Right renal pelvis (tissue), 4 donors: ENCODE data around the gene PHOSPHO2. TPM values are rescaled to one million over a fixed set of nuclear protein-coding genes. Genes with fewer than 3 reads are reported as not detected.

ENCODE experiments used
- DNase-seq, 4 donors: peaks; one replicate each; pipeline ENCODE4 v3.0.0-alpha.2; 2013; ENCODE audit warnings: low read depth in 4 of 4, low spot score in 3 of 4, missing footprints in 1 of 4
- polyA plus RNA-seq, 4 donors: library from polyadenylated mRNA; unstranded; fragments of 120-200 nt; gene quantifications; one replicate each; pipeline ENCODE4 v1.2.1, GENCODE V29; 2013; ENCODE audit not compliant: insufficient read length in 4 of 4

The PHOSPHO2 gene
- polyA plus RNA-seq, 4 donors, result 12.5 to 15.5 (median 14.8) TPM

DNA sequence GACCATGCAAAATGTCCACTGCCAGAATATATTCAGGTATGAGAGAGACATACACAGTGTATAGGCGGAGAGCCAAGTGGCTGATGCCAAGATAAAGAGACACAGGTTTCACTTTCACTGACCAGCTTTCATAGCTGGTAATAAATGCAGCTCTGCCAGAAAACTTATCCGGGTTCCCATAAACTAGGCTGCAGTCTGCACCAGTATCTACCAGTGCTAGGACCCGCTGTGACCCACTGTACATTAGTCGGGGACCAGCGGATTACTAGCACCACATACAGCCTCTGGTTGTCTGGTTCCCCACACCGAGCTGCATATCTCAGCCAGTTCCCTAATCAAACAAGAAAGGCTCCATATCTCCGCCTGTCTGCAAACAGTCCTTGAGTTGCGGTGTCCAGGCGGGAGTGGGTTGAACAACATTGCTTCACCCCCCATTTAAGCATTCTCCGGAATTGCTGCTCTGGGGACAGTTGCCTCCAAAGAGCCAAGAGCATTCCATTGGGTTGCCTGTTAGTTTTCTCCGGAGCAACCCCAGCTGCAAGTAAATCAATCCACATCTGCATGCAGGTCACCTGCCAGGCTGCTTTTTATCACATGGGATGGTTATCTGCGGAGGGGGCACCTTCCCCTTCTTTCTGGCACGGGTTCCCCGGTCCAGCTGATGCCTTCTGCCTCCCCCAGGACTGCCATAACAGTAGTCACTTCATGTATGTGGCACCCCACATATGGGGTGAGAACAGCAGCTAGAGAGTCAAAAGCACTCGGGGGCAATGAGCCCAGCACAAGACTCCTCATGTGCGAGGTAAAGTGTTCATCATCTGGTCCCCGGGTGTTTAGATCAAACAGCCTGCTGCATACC is 21.3 kb downstream of the PHOSPHO2 start:
- DNase-seq, result no peak

DNA sequence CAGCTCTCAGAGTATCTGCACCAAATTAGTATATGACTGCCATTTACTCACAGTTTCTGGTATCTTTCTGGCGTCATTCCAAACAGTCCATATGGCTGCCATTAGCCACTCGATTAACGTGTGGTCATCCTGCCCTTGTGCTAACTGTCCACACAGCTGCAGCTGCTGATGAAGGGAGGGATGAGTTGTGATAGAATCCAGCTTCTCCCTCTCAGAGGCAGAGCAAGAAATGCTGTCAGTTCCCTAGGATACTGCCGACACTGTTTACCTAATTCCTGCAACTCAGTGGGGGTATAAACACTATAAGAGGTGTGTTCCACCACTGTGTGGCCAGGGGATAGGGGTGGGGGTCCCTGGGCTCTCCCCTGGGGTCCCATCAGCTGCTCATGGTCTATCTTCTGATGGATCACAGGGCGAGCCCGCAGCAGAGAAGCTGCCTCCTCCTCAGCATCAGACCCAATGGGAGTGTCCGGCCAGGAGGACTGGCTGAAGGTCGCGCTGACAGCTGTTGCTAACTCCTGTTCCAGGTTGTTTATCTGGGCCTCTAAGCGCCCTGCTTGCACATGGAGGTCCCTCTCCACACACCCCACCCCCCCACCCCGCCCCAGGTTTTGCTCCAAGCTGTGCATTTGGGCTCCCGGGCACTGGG is 22.1 kb downstream of the PHOSPHO2 start:
- DNase-seq, result no peak

DNA sequence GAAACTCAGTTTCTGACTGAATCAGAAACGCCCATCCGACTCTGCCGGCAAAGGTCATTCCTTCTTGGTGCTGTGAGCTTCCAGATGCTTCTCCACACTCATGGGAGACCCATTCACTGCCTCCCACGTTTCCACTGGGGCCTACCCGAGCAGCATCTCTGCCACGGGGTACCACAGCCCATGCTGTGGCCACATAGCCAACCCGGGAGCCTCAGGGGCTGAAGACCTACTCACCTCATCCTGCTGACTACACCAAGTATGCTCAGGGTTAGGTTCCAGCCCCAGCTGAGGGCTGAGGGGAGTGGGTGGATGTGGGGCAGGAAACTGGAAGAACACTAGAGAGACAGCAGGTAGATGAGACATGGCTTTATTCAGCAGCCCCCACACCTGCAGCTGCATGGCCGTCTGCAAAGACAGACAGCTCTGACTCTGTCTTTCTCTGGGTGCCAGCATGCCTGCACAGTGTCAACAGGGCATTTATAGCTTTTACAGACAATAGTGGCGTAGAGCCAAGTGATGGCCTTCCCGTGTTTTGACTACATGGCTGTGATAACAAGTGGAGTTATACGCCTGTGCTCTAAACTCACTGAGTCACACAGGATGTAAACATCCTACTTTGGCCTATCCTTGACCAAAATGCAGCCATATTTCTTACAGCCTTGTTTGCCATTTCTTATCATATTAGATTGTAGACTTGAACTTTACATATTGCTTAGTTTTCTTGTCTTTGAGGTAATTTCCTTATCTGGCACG is 22.8 kb downstream of the PHOSPHO2 start:
- DNase-seq, result no peak

DNA sequence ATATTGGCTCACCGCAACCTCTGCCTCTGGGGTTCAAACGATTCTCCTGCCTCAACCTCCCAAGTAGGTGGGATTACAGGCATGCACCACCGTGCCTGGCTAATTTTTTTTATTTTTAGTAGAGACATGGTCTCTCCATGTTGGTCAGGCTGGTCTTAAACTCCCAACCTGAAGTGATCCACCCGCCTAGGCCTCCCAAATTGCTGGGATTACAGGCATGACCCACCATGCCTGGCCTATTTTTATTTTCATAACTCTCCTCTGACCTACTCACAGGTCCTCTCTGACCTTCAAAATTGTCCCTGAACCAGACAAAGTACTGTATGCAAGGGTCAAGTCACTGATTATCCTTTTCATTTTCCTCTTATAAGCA is 23.4 kb downstream of the PHOSPHO2 start:
- no peak for DNase-seq

DNA sequence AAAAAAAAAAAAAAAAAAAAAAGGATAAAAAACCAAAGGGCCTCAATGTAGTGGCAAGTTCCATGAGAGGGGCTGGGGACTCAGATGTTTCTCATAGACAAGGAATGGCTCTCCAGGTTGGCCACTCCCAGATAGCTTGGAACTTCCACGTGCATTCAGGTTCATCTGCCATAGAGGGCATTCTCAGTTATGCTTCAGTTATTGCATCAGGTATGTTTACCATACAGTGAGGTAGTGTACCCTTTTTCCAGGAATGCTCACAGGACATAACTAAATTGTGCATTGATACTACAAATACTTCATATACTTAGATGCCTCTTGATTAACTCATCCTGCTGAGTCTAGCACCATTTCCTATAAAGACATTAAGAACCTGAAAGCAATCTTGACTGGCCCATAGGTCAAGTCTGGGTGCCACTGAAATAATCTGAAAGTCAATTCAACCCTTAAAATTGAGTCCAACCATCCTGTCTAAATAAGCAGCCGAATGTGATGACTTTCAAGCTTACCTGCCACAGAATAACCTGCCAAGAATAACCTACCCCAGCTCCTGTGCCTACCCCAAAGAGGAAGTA is 24.7 kb downstream of the PHOSPHO2 start:
- no peak for DNase-seq

DNA sequence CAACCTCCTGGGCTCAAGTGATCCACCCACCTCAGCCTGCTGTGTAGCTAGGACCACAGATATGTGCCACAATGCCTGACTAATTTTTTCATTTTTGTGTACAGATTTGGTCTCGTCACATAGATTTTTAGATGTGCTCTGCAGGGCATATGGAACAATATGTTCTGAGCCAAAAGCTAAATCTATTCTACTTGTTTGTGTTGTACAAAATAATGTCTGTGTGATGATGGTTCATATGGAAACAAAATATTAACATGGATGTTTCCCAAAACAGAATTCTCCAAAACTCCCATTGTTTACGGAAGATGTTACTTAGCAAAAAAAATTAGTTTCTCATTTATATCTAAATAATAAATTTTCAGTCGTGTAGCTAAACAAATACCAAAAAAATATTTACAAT is 26.7 kb downstream of the PHOSPHO2 start:
- DNase-seq, result no peak

DNA sequence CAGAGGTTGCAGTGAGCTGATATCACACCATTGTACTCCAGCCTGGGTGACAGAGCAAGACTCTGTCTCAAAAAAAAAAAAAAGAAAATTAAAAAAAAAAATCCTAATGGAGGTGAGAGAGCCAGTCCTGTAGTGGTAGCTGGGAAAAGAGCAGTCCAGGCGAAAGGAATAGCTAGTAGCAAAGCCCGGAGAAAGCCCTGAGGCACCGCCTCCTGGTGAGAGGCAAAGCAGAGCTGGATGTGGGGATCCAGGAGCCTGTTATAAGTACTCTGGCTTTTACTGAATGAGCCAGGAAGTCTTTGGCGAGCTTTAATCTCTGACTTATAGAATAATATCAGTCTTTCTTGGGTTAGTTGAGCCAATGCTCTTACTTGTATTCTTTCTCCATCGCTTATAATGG is 32.8 kb downstream of the PHOSPHO2 start:
- DNase-seq, result no peak

DNA sequence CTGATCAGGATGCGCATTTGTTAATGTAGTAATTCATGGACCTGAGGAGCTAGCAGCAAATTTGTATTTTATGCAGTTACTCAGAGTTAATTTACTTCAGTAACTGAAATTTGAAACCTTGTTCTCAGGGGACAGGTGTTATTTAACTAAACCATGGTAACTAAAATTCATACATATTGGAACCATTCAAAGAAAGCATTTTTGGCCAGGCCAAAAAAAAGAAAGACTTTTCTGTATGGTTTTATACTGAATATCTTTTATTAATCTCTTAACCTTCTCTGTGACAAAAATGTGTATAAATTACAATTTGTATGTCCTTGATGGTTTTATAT is 35.0 kb downstream of the PHOSPHO2 start:
- no peak for DNase-seq

DNA sequence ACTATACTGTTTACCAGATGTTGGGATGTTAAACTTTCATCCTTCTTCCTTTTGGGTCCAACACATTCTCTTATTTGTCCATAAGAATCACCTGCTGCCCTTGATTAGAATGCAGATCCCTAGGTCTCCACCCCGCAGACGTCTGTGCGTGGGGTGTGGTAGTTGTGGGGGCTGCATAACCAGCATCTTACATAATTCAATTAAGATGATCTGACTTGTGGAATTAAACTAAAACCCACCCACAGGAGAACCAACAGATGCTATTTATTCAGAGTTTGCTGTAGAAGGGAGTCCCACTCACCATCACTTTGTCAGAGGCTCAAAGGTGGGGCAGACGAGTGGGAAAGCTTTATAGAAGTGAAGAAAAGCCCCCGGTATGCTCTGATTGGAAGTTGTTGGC is 37.8 kb downstream of the PHOSPHO2 start:
- DNase-seq, result no peak

DNA sequence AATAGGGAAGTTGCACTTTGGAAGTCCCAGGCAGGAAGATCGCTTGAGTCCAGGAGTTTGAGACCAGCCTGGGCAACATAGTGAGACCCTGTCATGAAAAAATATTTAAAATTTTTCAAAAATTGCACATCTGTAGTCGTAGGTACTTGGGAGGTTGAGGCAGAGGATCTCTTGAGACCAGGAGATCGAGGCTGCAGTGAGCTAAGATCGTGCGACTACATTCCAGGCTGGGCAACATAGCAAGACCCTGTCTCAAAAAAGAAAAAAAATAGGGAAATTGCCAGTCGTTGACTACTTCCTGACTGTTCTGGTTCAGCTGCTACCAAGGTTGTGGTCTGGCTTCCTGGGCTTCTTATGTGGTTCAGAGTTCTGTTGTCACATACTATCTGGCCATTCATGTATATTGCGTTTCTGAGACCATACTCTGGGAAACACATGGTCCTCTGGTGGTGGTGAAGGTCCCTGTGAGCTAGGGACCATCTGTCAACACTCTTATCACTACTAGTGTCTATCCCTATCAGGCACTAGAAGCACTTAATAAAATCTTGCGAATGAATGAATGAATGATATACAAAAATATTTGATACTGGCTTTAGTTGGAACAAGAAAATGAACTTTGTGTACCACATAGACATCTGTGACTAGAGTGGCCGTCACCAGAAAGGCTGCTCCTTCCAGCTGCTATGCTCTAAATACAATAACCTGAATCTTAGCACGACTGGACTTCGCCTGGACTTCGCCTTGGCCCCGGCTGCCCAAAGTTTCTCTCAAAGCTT is 38.5 kb downstream of the PHOSPHO2 start:
- DNase-seq, result no peak

DNA sequence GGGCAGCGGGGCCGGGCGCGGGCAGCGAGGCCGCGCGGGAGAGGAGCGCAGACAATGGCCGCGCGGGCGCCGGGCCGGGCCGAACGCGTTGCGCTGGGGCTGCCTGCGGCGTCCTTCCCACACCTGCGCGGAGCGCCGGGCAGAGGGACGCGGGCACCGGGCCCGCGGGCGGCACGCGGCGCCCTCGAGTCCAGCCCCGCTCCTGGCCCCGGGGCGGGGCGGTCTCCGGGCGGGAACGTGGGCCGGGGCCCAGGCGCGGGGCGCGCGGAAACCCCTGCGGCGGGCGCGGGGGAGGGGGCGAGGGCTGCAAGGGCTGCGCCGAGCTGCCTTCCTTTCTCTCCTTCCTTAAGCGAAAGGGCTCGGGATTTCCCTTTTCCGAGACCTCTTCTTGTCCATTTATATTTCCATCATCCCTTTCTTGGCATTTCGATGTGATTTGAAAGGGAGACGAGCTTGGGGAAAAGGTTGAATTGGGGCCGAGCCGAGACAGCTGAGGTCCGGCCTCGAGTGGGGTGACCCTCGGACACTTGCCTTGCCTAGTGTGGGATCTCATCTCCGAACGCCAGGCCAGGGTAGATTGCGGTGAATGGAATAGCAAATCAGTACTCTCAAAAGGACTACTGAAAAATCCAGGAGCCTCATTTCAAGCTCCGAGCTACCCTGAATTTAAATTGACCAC is 40.0 kb downstream of the PHOSPHO2 start:
- DNase-seq, result no peak

DNA sequence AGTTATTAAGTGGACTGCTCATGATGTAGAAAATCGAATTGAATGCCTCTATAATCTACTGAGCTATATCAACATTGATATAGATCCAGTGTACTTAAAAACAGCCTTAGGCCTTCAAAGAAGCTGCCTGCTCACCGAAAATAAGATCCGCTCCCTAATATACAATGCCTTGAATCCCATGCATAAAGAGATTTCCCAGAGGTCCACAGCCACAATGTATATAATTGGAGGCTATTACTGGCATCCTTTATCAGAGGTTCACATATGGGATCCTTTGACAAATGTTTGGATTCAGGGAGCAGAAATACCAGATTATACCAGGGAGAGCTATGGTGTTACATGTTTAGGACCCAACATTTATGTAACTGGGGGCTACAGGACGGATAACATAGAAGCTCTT is 41.4 kb downstream of the PHOSPHO2 start:
- DNase-seq, result no peak

DNA sequence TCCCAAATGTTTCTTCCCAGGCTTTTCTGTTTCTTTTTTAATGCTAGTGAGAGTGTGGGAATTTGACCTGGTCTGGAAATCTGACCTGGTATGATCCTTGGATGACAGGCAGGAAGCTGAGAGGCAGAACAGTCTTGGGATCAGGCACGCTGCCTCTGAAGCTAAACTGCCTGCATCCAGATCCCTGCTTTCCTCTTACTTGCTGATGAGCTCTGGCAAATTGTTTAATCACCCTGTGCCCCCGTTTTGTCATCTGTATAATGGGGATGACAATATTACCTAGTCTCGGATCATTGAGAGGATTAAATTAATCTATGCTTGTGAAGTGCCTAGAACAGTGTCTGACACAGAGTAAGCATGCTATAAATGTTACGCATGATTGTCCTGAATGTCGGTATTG is 42.6 kb downstream of the PHOSPHO2 start:
- DNase-seq, result no peak

DNA sequence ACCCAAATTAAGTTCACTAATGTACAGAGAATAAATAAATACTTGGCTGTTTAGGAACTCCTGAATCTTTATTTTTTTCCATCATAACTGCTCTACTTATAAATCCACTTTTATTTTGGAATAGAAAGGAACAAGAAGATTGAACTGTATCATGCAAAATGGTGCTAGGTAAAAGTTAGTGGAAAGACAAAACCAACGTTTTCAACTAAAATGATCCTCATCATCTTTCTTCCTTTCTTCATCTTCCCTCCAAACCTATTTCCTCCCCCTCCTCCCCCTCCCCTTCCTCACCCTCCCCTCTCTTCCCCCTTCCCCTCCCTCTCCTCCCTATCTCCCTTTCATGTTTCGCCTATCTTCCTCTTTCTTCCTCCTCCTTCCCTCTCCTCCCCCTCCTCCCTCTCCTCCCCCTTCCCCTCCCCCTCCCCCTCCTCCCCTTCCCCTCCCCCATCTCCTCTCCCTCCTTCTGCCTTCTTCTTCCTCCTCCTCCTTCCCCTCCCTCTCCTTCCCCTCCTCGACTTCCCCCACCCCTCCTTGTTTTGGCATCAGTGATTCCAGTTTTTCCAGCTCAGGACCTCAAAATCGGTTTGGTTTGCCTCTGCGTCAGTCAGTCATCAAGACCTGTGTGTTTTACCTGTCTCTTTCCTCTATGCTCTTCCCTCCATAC is 44.4 kb downstream of the PHOSPHO2 start:
- no peak for DNase-seq

DNA sequence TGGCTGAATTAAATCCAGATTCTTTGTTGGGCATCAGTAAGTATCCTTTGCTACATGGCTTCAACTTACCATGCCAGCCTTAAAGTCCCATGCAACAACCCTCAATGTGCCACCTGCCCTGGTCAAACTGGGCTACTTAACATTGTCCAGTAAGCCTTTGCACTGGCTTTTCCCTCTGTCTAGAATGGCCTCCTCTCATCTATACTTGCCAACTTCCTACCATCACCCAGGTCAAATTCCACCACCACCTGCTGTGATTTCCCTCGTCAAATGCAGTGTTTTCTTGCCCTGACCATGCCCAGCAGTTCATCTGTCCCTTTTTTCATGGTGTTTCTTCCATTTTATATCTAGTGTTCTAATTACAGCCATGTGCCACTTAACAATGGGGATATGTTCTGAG is 45.1 kb downstream of the PHOSPHO2 start:
- no peak for DNase-seq

DNA sequence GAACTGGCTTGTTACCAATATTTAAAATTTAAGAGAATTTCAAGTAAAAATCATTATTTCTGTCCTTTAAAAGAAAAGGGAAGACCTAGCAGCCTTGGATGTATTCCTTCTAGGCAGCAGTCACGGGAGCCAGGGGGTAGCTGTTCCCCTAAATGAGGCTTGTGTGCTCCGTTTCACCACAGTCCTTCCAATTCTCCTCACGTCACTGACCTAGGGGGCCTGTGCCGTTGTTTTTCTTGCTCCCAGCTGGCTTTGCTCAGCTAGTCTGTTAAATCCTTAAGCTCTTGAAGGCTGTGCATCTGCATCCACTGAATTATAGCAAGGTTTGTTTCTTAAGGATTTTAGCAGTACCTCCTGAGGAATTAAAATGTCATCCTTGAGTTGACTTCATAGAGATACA is 49.3 kb downstream of the PHOSPHO2 start:
- no peak for DNase-seq

DNA sequence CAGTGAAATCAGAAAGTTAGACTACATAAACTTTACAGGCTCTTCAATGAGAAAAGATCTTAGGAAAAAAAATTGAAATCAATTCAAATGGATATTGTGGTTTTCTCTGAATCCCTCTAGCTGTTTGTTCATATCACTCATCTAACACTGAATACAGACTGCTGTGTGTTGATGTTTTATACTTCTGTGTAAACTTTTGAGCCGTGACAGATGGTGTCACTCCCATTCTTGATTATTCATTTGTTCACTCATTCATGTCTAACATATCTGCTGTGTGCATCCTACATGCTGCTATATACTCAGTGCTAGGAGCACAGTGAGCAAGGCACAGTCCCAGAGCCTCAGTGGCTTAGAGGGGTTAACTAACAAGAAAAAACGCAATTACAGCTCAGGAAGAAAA is 52.0 kb downstream of the PHOSPHO2 start:
- no peak for DNase-seq

DNA sequence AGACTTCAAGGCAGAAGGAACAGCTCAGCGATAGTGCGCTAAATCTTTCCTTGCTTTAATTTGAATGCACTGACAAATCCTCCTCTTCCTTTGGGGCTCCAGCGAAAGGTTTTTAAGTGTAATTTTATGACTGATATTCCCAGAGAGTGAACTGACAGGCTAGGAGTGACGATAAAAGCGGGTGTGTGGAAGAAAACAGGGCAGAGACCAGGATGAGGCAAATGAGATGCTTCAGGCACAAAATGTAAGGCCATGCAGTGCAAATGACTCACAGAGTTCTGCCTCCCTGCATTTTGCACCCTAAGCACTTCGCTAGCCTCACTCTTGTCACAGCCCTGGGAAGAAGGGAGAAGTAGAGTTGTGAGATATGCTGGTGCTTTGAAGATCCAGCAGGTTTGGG is 54.0 kb downstream of the PHOSPHO2 start:
- DNase-seq, result no peak
